Activated CD8-positive, alpha-beta memory T cell treated with anti-CD3 and anti-CD28 coated beads for 24 hours (primary cell): Measurements from ENCODE around the gene PLOD3.
"Not testable (repeated sequence)": the region's sequence is repeated elsewhere in the genome, so short reads cannot be mapped to it uniquely, and the experiment has no call there.

Experiments used
- DNase-seq: peaks from one replicate; pipeline ENCODE4 v3.0.0-alpha.2; 2020

PLOD3 gene

DNA sequence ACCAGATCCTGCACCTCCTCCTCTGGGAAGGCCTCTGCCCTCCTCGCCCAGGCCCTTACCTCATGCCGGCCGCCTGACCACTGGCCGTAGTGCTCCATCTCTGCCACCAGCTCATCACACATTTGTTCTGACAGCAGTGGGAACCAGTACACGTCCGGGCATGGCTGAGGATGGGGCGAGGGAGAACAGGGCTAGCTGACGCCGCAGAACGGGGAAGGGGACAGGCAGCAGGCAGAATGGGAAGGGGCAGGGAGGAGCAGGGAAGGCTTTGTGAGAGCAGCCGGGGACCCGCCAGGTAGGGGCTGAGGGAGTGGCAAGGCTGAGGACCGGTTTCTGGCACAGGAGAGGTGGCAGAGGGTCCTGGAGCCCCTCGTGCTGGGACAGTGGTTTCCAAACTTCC lies 8.6 kb downstream of the PLOD3 start:
- no peak for DNase-seq

- no peak for DNase-seq
Observed at GRCh38 chr7:101207459-101207858, 9.9 kb downstream of the PLOD3 start.

- DNase-seq, result no peak
Observed at GRCh38 chr7:101206665-101207042, 10.7 kb downstream of the PLOD3 start.

- no peak for DNase-seq
Observed at GRCh38 chr7:101205901-101206664, 11.3 kb downstream of the PLOD3 start.

DNA sequence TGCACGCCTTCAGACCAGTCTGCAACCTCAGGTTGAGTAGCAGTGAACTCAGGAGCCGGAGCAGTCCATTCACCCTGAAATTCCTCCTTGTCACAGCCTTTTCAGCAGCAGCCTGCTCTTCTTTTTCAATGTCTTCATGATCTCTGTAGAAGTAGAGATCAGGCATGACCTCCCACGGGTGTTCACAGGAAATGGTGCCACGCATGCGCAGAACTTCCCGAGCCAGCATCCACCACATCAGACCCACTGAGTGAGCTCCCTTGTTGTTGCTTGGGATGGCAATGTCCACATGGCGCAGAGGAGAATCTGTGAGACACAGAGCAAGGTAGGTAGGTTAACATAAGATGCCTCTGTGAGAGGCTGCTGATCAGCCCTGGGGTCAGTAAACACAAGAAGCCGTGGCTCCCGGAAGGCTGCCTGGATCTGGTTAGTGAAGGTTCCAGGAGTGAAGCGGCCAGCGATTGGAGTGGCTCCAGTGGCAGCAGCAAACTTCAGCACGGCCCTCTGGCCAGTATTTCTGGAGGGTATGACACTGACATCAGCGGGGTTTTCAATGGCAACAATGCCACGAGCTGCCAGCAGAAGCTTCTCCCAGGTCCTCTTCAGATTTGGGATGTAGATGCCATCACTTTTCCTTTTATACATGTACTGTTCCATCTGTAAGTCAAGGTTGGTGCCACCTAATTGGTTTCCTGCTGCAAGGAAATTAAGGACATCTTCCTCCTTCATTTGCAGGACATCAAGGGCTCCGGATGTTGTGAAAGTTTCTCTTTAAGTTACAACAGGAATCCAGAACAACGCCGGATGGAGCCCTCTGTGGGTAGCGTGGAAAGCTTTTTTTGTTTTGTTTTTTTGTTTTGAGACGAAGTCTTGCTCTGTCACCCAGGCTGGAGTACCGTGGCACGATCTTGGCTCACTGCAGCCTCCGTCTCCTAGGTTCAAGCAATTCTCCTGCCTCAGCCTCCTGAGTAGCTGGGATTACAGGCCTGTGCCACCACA lies 13.3 kb downstream of the PLOD3 start:
- DNase-seq, result not testable (repeated sequence)

DNA sequence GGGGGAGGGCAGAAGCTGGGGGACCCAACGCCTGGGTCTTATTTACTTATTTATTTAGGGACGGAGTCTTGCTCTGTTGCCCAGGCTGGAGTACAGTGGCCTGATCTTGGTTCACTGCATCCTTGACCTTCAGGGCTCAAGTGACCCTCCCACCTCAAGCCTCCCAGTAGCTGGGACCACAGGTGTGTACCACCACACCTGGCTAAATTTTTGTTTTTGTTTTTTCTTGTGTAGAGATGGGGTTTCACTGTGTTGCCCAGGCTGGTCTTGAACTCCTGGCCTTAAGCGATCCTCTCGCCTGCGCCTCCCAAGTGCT lies 14.8 kb downstream of the PLOD3 start:
- no peak for DNase-seq

GRCh38 chr7:101201695-101202602 lies 15.4 kb downstream of the PLOD3 start:
- no peak for DNase-seq

DNA sequence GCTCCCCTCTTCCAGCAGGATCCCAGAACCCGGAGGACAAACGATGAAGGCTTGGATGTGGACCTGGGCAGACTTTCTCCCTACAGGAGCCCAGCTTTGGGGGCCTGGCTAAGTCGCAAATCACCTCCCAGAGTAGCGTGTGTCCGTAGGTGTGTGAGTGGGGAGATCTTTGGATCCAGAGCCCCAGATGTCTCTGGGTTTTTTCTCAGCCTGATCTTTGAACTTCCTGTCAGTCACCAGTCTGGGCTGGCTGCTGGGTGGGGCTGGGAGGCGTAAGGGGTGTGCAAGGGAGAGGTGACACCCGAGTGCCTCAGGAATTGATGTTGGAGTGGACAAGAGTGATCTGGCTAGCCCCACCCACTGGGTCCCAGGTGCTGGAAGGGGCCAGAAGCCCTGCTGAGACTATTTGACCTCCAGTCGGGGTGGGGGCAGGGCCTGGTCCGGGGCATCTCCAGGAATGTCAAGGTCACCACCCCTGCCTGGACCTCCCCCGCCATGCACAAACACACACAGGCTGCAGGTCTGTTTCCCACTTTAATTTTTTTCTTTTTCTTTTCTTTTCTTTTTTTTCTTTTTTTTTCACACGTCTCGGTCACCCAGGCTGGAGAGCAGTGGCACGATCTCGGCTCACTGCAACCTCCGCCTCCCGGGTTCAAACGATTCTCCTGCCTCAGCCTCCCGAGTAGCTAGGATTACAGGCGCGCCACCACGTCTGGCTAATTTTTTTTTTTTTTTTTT lies 16.4 kb downstream of the PLOD3 start, which contains the start of gene MOGAT3:
Gene MOGAT3 (minus strand): TSS at position 175 of the 738 bp plus-strand sequence. CDS start 182 bp downstream, outside the sequence.
- DNase-seq, result no peak

- no peak for DNase-seq
Observed at GRCh38 chr7:101200504-101200861, 16.9 kb downstream of the PLOD3 start.

GRCh38 chr7:101199522-101199921 lies 17.9 kb downstream of the PLOD3 start:
- not testable (repeated sequence) for DNase-seq

GRCh38 chr7:101198476-101198875 lies 18.9 kb downstream of the PLOD3 start:
- no peak for DNase-seq

- DNase-seq, result no peak
Observed at GRCh38 chr7:101197991-101198390, 19.4 kb downstream of the PLOD3 start.

DNA sequence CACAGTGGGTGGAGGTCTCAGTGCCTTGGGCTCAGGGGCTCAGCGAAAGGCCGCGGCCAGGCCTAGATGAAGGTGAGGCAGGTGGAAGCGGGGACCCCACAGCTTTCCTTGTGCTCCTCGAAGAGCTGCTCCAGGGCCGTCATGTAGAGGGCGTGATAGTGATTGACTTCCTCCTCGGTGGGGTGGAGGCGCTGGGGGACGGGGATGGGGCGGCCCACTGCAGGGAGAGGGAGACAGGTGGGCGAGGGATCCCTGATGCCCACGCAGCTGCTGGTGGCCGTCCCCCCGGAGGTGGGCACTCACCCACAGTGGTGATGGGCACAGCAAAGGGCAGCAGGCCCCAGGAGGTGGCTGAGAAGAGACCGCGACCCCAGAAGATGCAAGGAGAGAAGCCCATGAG lies 21.5 kb downstream of the PLOD3 start:
- no peak for DNase-seq

GRCh38 chr7:101189109-101189508 lies 28.3 kb downstream of the PLOD3 start:
- DNase-seq, result no peak

DNA sequence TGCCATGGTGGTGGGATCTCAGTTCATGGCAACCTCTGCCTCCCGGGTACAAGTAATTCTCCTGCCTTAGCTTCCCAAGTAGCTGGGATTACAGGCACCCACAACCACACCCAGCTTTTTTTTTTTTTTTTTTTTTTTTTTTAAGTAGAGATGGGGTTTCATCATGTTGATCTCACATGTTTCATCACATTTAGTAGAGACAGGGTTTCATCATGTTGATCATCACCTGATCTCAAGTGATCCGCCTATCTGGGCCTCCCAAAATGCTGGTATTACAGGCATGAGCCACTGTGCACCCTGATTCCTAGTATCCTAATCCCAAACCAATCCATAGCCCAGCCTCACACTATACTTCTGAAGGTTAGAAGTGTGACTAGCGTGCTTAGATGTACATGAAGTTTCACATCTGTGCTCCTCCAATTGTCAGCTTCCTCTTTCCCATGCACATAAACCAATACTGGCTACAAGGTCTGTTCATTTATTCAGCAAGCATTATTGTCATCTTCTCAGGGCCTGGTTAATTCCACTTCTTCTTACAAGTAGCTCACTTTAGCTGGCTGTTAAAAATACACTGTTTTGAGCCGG lies 30.4 kb downstream of the PLOD3 start:
- DNase-seq, result no peak

DNA sequence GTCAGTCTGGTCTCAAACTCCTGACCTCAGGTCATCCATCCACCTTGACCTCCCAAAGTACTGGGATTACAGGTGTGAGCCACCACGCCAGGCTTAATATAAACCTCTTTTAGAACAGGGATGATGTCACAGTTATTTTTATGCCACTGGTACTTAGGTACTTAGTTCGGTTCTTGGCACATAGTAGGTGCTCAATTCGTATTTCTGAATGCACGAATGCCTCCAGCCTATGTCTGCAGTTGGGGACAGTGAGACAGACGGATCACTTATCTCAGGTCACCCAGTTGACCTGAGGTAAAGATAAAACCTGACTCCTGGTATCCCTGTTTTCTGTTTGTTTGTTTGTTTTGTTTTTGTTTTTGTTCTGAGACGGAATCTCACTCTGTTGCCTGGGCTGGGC lies 31.2 kb downstream of the PLOD3 start:
- DNase-seq, result no peak

- DNase-seq, result no peak
Observed at GRCh38 chr7:101185258-101185839, 32.0 kb downstream of the PLOD3 start.

GRCh38 chr7:101180130-101180755 lies 37.1 kb downstream of the PLOD3 start, which contains the start of gene NAT16:
NAT16 (minus strand) TSS chr7:101180293; CDS start chr7:101174807, 5,486 bp downstream.
- no peak for DNase-seq

DNA sequence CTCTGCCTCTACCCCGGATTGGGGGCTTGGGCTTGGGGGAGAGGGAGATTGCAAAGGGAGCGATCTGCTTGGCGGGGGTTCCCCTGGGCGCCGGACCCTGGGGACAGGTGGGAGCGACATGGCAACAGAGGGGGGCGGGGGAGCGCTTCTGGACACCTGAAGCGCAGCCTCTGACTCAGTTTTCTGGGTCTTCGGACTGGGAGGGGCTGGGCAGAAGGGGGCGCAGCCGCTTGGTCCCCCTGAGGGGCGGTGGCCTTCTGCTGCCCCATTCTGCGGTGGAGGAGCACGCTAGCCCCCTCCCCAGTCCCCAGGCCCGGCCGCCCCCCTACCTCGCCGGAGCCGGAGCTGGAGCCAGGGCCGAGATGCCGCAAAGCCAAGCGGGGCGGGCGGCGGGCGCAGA lies 37.7 kb downstream of the PLOD3 start:
- DNase-seq, result no peak

DNA sequence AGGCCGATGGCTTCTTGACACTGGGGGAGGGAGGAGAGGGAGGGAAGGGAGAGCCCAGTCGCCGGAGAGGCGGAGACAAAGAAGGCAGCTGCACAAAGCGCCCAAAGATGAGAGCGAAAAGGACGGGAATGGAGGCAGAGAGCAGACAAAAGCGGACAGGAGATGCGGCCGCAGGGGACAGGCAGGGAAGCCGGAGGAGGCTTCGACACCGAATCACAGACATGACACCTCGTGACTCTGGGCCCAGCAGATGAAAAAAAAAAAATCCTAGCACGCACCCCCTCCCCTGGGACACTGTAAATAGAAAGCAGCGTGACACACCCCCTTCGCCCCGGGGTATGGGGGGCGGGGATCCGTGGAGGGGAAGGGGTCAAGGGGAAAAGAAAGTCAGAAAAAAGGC lies 38.3 kb downstream of the PLOD3 start:
- no peak for DNase-seq

- no peak for DNase-seq
Observed at GRCh38 chr7:101177644-101178043, 39.7 kb downstream of the PLOD3 start.
